GM12801 (cell line): ENCODE data around the gene TP53TG5.

ENCODE experiments used
- CTCF ChIP-seq: IDR thresholded peaks from one replicate; pipeline ENCODE4 v1.5.1; 2011; ENCODE audit warnings: control low read depth; ENCODE audit not compliant: insufficient read length; ENCODE audit errors: extremely low read depth

Gene TP53TG5

GRCh38 chr20:45339084-45339483, 39.0 kb downstream of the TP53TG5 start:
- TF ChIP-seq CTCF = no peak

- TF ChIP-seq CTCF = no peak
These were observed 39.7 kb downstream of the TP53TG5 start for GRCh38 chr20:45338121-45339030.

GRCh38 chr20:45337367-45338120, 40.6 kb downstream of the TP53TG5 start:
- no peak for TF ChIP-seq CTCF

- TF ChIP-seq CTCF = no peak
These were observed 41.4 kb downstream of the TP53TG5 start for GRCh38 chr20:45336530-45337366.

- TF ChIP-seq CTCF = no peak
These were observed 47.6 kb downstream of the TP53TG5 start for GRCh38 chr20:45330476-45330875.

- no peak for TF ChIP-seq CTCF
These were observed 48.4 kb downstream of the TP53TG5 start for GRCh38 chr20:45329497-45330319.
